ENCODE measurements around the gene DDX1.

The DDX1 gene

GRCh38 chr2:15561574-15562344 is 29.9 kb upstream of the DDX1 start:
- no peak for TF ChIP-seq CTCF (IDR thresholded peaks at IDR 0.05; ENCODE audit: low read depth, low read length)
- H3K9me3 ChIP-seq, result no peaks in the 10 kb centered on the region
- peak; percentile 15 for DNase-seq

GRCh38 chr2:15562354-15563031 is 29.2 kb upstream of the DDX1 start:
- Histone ChIP-seq H3K27me3 (no peaks in the 10 kb centered on the region), H3K9me3 (no peaks in the 10 kb centered on the region), H3K4me3 (ENCODE audit: low read depth, low read length) (no peak overlapping the region; the same call in 1 of the 2 replicates), H3K36me3 (no peaks in the 10 kb centered on the region), H3K4me1 (peaks cover 12% of the 10 kb centered on the region; the same call in 1 of the 2 replicates)
- no peak for DNase-seq
- no peak for TF ChIP-seq CTCF (IDR thresholded peaks at IDR 0.05; ENCODE audit: low read depth, low read length)

More at GRCh38 chr2:15561574-15562344, 29.9 kb upstream of the DDX1 start:
- no peaks in the 10 kb centered on the region for H3K36me3 ChIP-seq
- H3K4me1 ChIP-seq, result peaks cover 12% of the 10 kb centered on the region; the same call in 1 of the 2 replicates
- H3K4me3 ChIP-seq (ENCODE audit: low read depth, low read length), result peak overlapping the region; percentile 87
- no peaks in the 10 kb centered on the region for H3K27me3 ChIP-seq

- no peaks in the 10 kb centered on the region for H3K9me3 ChIP-seq
- no peak for TF ChIP-seq CTCF (IDR thresholded peaks at IDR 0.05; ENCODE audit: low read depth, low read length)
Observed at GRCh38 chr2:15563227-15564100, 28.2 kb upstream of the DDX1 start.

GRCh38 chr2:15565392-15565791 is 26.3 kb upstream of the DDX1 start:
- Histone ChIP-seq H3K27me3 (no peaks in the 10 kb centered on the region), H3K4me3 (ENCODE audit: low read depth, low read length) (no peak overlapping the region), H3K9me3 (no peaks in the 10 kb centered on the region), H3K36me3 (no peaks in the 10 kb centered on the region), H3K4me1 (peaks cover 5% of the 10 kb centered on the region; the same call in 1 of the 2 replicates)
- TF ChIP-seq CTCF (IDR thresholded peaks at IDR 0.05; ENCODE audit: low read depth, low read length), result no peak
- DNase-seq, result no peak

More at GRCh38 chr2:15563227-15564100, 28.2 kb upstream of the DDX1 start:
- H3K27me3 ChIP-seq, result no peaks in the 10 kb centered on the region
- H3K36me3 ChIP-seq, result no peaks in the 10 kb centered on the region
- peaks cover 5% of the 10 kb centered on the region; the same call in 1 of the 2 replicates for H3K4me1 ChIP-seq
- no peak for DNase-seq
- H3K4me3 ChIP-seq (ENCODE audit: low read depth, low read length), result no peak overlapping the region

DNA sequence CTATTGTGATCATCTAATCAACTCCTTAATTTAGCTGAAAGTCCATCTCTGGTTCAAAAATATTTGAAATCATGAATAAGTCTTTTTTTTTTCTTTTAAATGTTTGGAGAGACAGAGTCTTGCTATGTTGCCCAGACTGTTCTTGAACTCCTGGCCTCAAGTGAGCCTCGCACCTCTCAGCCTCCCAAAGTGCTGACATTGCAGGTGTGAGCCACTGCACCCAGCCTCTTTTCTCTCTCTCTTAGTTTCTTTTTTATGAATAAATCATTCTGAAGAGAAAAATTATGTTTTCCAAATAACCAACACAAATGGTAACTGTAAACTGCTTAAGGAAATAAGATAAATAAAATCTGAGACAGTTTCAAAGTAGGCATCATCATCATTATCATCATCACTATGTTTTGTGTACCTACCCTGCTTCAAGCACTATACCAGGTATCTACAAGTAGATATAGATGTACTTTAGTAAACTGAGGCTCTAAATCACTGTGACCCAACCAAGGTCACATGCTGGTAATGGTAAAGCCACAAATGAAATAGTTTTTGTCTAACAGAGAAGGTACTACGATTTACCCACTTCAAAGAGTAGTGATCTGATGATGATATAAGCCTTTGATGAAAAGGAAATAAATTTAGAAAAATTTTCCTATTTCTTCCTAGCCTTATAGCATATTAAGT is 25.5 kb upstream of the DDX1 start:
- DNase-seq, result no peak
- H3K27me3 ChIP-seq, result no peaks in the 10 kb centered on the region
- peaks cover 5% of the 10 kb centered on the region; the same call in 1 of the 2 replicates for H3K4me1 ChIP-seq
- H3K9me3 ChIP-seq, result no peaks in the 10 kb centered on the region
- no peaks in the 10 kb centered on the region for H3K36me3 ChIP-seq
- no peak for TF ChIP-seq CTCF (IDR thresholded peaks at IDR 0.05; ENCODE audit: low read depth, low read length)
- no peak overlapping the region for H3K4me3 ChIP-seq (ENCODE audit: low read depth, low read length)
